ENCODE measurements around the gene SYTL3. TPM values are rescaled to one million over a fixed set of nuclear protein-coding genes. Genes with fewer than 3 reads are reported as not detected.

The SYTL3 gene
- total and polyA plus RNA-seq, 2 donors (not counting 1 experiment from before 2014, with no cell fraction given) = 1.1 to 5.4 TPM

DNA sequence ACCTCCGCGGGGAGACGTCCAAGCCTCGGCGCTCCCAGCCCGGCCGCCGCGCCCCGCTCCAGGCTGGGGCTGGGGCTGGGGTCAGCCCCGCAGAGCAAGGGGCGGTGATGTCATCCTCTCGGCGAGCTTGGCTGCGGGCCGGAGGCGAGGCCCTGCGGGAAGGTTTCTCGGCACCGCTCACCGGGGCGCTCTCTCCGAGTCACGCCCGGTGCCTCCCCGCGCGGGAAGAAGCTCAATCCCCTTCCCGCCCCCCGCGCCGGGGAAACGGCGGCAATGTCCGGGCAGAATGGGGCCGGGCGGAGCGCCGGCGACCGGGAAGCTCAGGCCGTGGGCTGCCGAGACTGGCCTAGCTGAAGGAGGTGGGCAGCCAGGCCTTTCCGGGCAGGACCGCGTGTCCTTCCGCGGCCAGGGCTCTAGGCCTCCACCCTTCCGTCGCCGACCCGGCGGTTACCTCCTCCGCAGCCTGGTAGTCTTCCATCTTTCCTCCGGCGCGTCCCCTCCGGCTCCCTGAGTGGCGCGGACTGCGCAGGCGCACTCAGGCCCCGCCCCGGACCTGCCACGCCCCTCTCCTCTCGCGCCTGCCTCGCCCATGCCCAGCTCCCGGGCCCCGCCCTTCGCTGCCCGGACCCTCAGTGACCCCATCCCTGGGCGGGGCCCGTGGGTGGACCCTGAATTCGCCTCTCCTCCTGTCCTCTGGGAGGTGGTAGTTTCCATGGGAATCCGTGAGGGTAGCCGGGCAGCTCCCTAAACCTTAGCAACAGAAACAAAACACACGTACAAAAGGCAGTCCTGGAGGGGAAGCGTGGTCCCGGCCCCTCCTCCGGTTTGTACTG is 5.4 kb upstream of the SYTL3 start, which contains the start of gene DYNLT1:
Gene DYNLT1, minus strand, starts transcription at position 513 of the 833 bp plus-strand sequence. Its CDS starts 35 bp downstream, at position 478.
- peak within 1 kb of the TSS; percentile 90 to 91 for H3K27ac ChIP-seq (ENCODE audit: low read length in 2 of 2)
- peaks cover 44% of the 10 kb centered on the region for H3K79me2 ChIP-seq (ENCODE audit: control insufficient read depth, insufficient read depth, low read length)
- ATAC-seq (ENCODE audit: low read depth) (peak; percentile 85), DNase-seq (peak; percentile 91)
- no peaks in the 10 kb centered on the region for H3K9me3 ChIP-seq (ENCODE audit: control extremely low read depth in 1 of 3, control insufficient read depth in 2 of 3, insufficient read depth in 1 of 3, low read length in 2 of 3)
- peaks cover 0 to 7% of the 10 kb centered on the region in 2 experiments for H3K36me3 ChIP-seq (replicated peaks in 1 of 2; ENCODE audit: control extremely low read depth in 1 of 2, control insufficient read depth in 1 of 2, extremely low read depth in 1 of 2, insufficient read depth in 2 of 2, low read length in 1 of 2)
- Mint-ChIP-seq H3K27me3 (no peaks in the 10 kb centered on the region), H3K27ac (peak within 1 kb of the TSS; percentile 97), H3K4me3 (peak within 1 kb of the TSS; percentile 98), H3K9me3 (ENCODE audit: insufficient read depth) (no peaks in the 10 kb centered on the region), H3K4me1 (peaks cover 51% of the 10 kb centered on the region)
- peak within 1 kb of the TSS; percentile 98 for H3K9ac ChIP-seq (ENCODE audit: low read length)
- no peak for TF ChIP-seq CTCF (IDR thresholded peaks at IDR 0.05)
- TF ChIP-seq EZH2 (IDR thresholded peaks at IDR 0.05; ENCODE audit: borderline replicate concordance, insufficient read depth, low read depth, low read length, poor library complexity, severe bottlenecking) = no peak
- ChIA-PET POLR2A (interaction anchor here (0.7 to 0.8 kb wide), 3 partner anchors 294 to 435 kb away, joined by 3 to 4 read pairs (median 3); partner anchors contain the start of gene RSPH3), CTCF (interaction anchor here (0.9 to 2.3 kb wide), 11 partner anchors 8 to 888 kb away, joined by 3 to 15 read pairs (median 3); no protein-coding TSS in a partner anchor)
- intact Hi-C loops (cut with micrococcal nuclease) = loop anchor here (2.0 to 10.0 kb wide), 5 partner anchors 16 to 820 kb away; partner anchors contain the start of gene SNX9
- H3K4me1 ChIP-seq (ENCODE audit: control insufficient read depth in 2 of 2, insufficient read depth in 2 of 2, low read length in 2 of 2) = peaks cover 14 to 31% of the 10 kb centered on the region in 2 donors
- 0% methylated on average over 76 of the region's 81 CpGs for WGBS (ENCODE audit: insufficient coverage)
- H2AFZ ChIP-seq (ENCODE audit: insufficient read depth, low read depth, low read length, poor library complexity, severe bottlenecking) = peak within 1 kb of the TSS; percentile 87
- H3K4me3 ChIP-seq (ENCODE audit: control extremely low read depth in 1 of 5, extremely low read depth in 1 of 5, insufficient read depth in 1 of 5, low read depth in 2 of 5, low read length in 4 of 5) = peak within 1 kb of the TSS; percentile 86 to 99 (median 97)
- H4K20me1 ChIP-seq (ENCODE audit: control insufficient read depth, insufficient read depth, low read length, poor library complexity, severe bottlenecking) = peaks cover 7% of the 10 kb centered on the region
- H3K27me3 ChIP-seq (replicated peaks in 1 of 4; ENCODE audit: control extremely low read depth in 1 of 4, control insufficient read depth in 3 of 4, insufficient read depth in 4 of 4, low read length in 3 of 4) = no peaks in the 10 kb centered on the region
- peak within 1 kb of the TSS; percentile 85 for H3K4me2 ChIP-seq (replicated peaks; ENCODE audit: low read depth, low read length, poor library complexity, severe bottlenecking)

Data from B cell (primary cell).